Mesothelial cell of epicardium (in vitro differentiated cells): ENCODE measurements around the gene MXD4. TPM values are rescaled to one million over a fixed set of nuclear protein-coding genes. Genes with fewer than 3 reads are reported as not detected.

ENCODE experiments used
- DNase-seq, 2 experiments: peaks; one replicate each; pipeline ENCODE4 v3.0.0; 2021; ENCODE audit warnings: low spot score in 2 of 2; ENCODE audit not compliant: unreplicated experiment in 2 of 2
- H3K27ac Mint-ChIP-seq: 2 replicates; pipeline ENCODE4 v1.8.0; 2021; ENCODE audit warnings: mixed read lengths
- H3K27me3 Mint-ChIP-seq: 2 replicates; pipeline ENCODE4 v1.8.0; 2021; ENCODE audit warnings: low read depth, mixed read lengths
- H3K36me3 Mint-ChIP-seq: 2 replicates; pipeline ENCODE4 v1.8.0; 2021; ENCODE audit warnings: mixed read lengths
- H3K4me1 Mint-ChIP-seq: 2 replicates; pipeline ENCODE4 v1.8.0; 2021; ENCODE audit warnings: mixed read lengths
- H3K4me3 Mint-ChIP-seq: 2 replicates; pipeline ENCODE4 v1.8.0; 2021; ENCODE audit warnings: mild to moderate bottlenecking, moderate library complexity, mixed read lengths
- H3K9me3 Mint-ChIP-seq: 2 replicates; pipeline ENCODE4 v1.8.0; 2021; ENCODE audit warnings: mixed read lengths
- CTCF ChIP-seq: fragments of 200-600 bp; sonication (generic); IDR thresholded peaks from one replicate; pipeline ENCODE4 v1.5.0; 2021; ENCODE audit warnings: antibody characterized with exemption; ENCODE audit not compliant: unreplicated experiment
- total RNA-seq: library from RNA; stranded (reverse); gene quantifications from 3 replicates; pipeline ENCODE4 v1.2.1, GENCODE V29; 2021

MXD4 gene
- total RNA-seq, 1 donor from 2014 or later: 104 TPM

- Mint-ChIP-seq H3K27me3 (no peaks in the 10 kb centered on the region), H3K4me1 (peaks cover 36% of the 10 kb centered on the region), H3K27ac (peak within 1 kb of the TSS; percentile 85), H3K36me3 (peaks cover 2% of the 10 kb centered on the region), H3K4me3 (peak within 1 kb of the TSS; percentile 89), H3K9me3 (no peaks in the 10 kb centered on the region)
- TF ChIP-seq CTCF: no peak
- DNase-seq: peak; percentile 99
Measured at GRCh38 chr4:2241410-2242353, 20.2 kb downstream of the MXD4 start, which contains the start of the genes HAUS3 and POLN. TSS of gene HAUS3 (minus strand) at chr4:2242121. CDS start at chr4:2240946, 1,175 bp downstream. TSS of gene POLN (minus strand) at chr4:2242121. CDS start at chr4:2229231, 12,890 bp downstream.

GRCh38 chr4:2241003-2241402 lies 20.9 kb downstream of the MXD4 start:
- Mint-ChIP-seq H3K4me3 (peak overlapping the region; percentile 89), H3K4me1 (peaks cover 36% of the 10 kb centered on the region), H3K36me3 (peaks cover 2% of the 10 kb centered on the region), H3K9me3 (no peaks in the 10 kb centered on the region), H3K27me3 (no peaks in the 10 kb centered on the region), H3K27ac (peak overlapping the region; percentile 85)
- TF ChIP-seq CTCF: no peak
- no peak for DNase-seq

- H3K4me3 Mint-ChIP-seq: no peak overlapping the region
- peaks cover 27% of the 10 kb centered on the region for H3K4me1 Mint-ChIP-seq
- H3K27me3 Mint-ChIP-seq: no peaks in the 10 kb centered on the region
- no peak overlapping the region for H3K27ac Mint-ChIP-seq
- H3K36me3 Mint-ChIP-seq: peaks cover 9% of the 10 kb centered on the region
- H3K9me3 Mint-ChIP-seq: no peaks in the 10 kb centered on the region
- no peak for DNase-seq
- TF ChIP-seq CTCF: no peak
Measured at GRCh38 chr4:2236944-2237666, 24.8 kb downstream of the MXD4 start.

- H3K9me3 Mint-ChIP-seq: no peaks in the 10 kb centered on the region
- no peak for TF ChIP-seq CTCF
- peaks cover 8% of the 10 kb centered on the region for H3K36me3 Mint-ChIP-seq
- no peaks in the 10 kb centered on the region for H3K27me3 Mint-ChIP-seq
- no peak overlapping the region for H3K27ac Mint-ChIP-seq
- H3K4me1 Mint-ChIP-seq: no peaks in the 10 kb centered on the region
- H3K4me3 Mint-ChIP-seq: no peak overlapping the region
- no peak for DNase-seq
Measured at GRCh38 chr4:2231082-2231481, 30.8 kb downstream of the MXD4 start.

DNA sequence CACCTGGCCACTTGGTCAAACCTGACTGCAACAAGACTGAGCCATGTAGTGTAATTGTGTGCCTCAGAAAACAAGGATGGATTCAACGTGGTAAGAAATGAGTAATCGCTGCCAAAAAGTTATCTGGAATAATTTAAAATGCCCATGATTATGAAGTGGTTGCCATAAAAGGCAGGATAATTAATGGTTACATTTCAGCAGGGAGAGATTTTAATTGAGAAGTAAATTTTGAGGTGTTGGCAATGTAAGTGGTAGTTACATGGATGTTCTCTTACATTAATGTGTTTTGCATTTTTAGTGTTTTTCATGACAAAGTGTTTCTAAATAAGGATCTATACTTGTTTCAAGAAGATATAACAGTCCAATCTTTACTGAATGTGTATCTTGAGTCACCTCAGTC lies 35.6 kb downstream of the MXD4 start:
- TF ChIP-seq CTCF: no peak
- Mint-ChIP-seq H3K9me3 (no peaks in the 10 kb centered on the region), H3K27me3 (no peaks in the 10 kb centered on the region), H3K27ac (no peak overlapping the region), H3K4me3 (no peak overlapping the region), H3K4me1 (no peaks in the 10 kb centered on the region), H3K36me3 (no peaks in the 10 kb centered on the region)
- DNase-seq: no peak
